Measurements from ENCODE around the gene THEMIS. TPM values are rescaled to one million over a fixed set of nuclear protein-coding genes. Genes with fewer than 3 reads are reported as not detected.

Gene THEMIS
- total RNA-seq, 1 donor from 2014 or later = 0.07 TPM

- Histone ChIP-seq H2AFZ (ENCODE audit: low read depth, low read length) (no peak overlapping the region), H3K4me3 (ENCODE audit: insufficient read depth, low read depth, low read length) (no peak overlapping the region), H3K79me2 (ENCODE audit: insufficient read depth, low read length) (no peaks in the 10 kb centered on the region), H3K27me3 (ENCODE audit: insufficient read depth, low read length) (no peaks in the 10 kb centered on the region), H3K9me3 (ENCODE audit: insufficient read depth, low read depth, low read length) (no peaks in the 10 kb centered on the region), H3K27ac (ENCODE audit: low read depth, low read length) (no peak overlapping the region), H3K9ac (ENCODE audit: low read length) (no peak overlapping the region), H3K4me1 (ENCODE audit: insufficient read depth, low read length) (no peaks in the 10 kb centered on the region), H4K20me1 (ENCODE audit: insufficient read depth, low read length) (no peaks in the 10 kb centered on the region), H3K36me3 (ENCODE audit: insufficient read depth, low read length) (no peaks in the 10 kb centered on the region), H3K4me2 (ENCODE audit: low read length) (no peak overlapping the region)
- Mint-ChIP-seq H3K27me3 (ENCODE audit: low read depth, unreplicated experiment) (no peaks in the 10 kb centered on the region), H3K4me1 (ENCODE audit: low read depth, unreplicated experiment) (no peaks in the 10 kb centered on the region), H3K27ac (ENCODE audit: unreplicated experiment) (no peak overlapping the region), H3K36me3 (ENCODE audit: low read depth, unreplicated experiment) (no peaks in the 10 kb centered on the region), H3K9me3 (ENCODE audit: unreplicated experiment) (no peaks in the 10 kb centered on the region), H3K4me3 (ENCODE audit: unreplicated experiment) (no peak overlapping the region)
- DNase-seq (ENCODE audit: low read depth) (no peak), FAIRE-seq (no peak)
- TF ChIP-seq CTCF (IDR thresholded peaks at IDR 0.05; ENCODE audit: insufficient read depth, low read depth, low read length) = no peak
- TF ChIP-seq EZH2 (IDR thresholded peaks at IDR 0.05; ENCODE audit: insufficient read depth, low read length) = no peak
Measured at GRCh38 chr6:127792616-127793015, 108.2 kb downstream of the THEMIS start.

GRCh38 chr6:127791779-127792528 lies 108.9 kb downstream of the THEMIS start:
- H3K27me3 Mint-ChIP-seq (ENCODE audit: low read depth, unreplicated experiment) = no peaks in the 10 kb centered on the region
- Histone ChIP-seq H4K20me1 (ENCODE audit: insufficient read depth, low read length) (no peaks in the 10 kb centered on the region), H3K9ac (ENCODE audit: low read length) (no peak overlapping the region), H3K9me3 (ENCODE audit: insufficient read depth, low read depth, low read length) (no peaks in the 10 kb centered on the region), H3K27ac (ENCODE audit: low read depth, low read length) (no peak overlapping the region), H3K36me3 (ENCODE audit: insufficient read depth, low read length) (no peaks in the 10 kb centered on the region), H3K27me3 (ENCODE audit: insufficient read depth, low read length) (no peaks in the 10 kb centered on the region), H2AFZ (ENCODE audit: low read depth, low read length) (no peak overlapping the region), H3K4me3 (ENCODE audit: insufficient read depth, low read depth, low read length) (no peak overlapping the region), H3K4me2 (ENCODE audit: low read length) (no peak overlapping the region), H3K79me2 (ENCODE audit: insufficient read depth, low read length) (no peaks in the 10 kb centered on the region), H3K4me1 (ENCODE audit: insufficient read depth, low read length) (no peaks in the 10 kb centered on the region)
- no peaks in the 10 kb centered on the region for H3K9me3 Mint-ChIP-seq (ENCODE audit: unreplicated experiment)
- no peaks in the 10 kb centered on the region for H3K36me3 Mint-ChIP-seq (ENCODE audit: low read depth, unreplicated experiment)
- no peak overlapping the region for H3K27ac Mint-ChIP-seq (ENCODE audit: unreplicated experiment)
- H3K4me3 Mint-ChIP-seq (ENCODE audit: unreplicated experiment) = no peak overlapping the region
- FAIRE-seq (no peak), DNase-seq (ENCODE audit: low read depth) (no peak)
- no peaks in the 10 kb centered on the region for H3K4me1 Mint-ChIP-seq (ENCODE audit: low read depth, unreplicated experiment)
- TF ChIP-seq EZH2 (IDR thresholded peaks at IDR 0.05; ENCODE audit: insufficient read depth, low read length) = no peak
- TF ChIP-seq CTCF (IDR thresholded peaks at IDR 0.05; ENCODE audit: insufficient read depth, low read depth, low read length) = no peak

- no peaks in the 10 kb centered on the region for H3K27me3 ChIP-seq (ENCODE audit: insufficient read depth, low read length)
- H3K4me1 ChIP-seq (ENCODE audit: insufficient read depth, low read length) = no peaks in the 10 kb centered on the region
- no peaks in the 10 kb centered on the region for H3K9me3 ChIP-seq (ENCODE audit: insufficient read depth, low read depth, low read length)
- H3K4me3 Mint-ChIP-seq (ENCODE audit: unreplicated experiment) = no peak overlapping the region
- no peak overlapping the region for H3K27ac Mint-ChIP-seq (ENCODE audit: unreplicated experiment)
- no peaks in the 10 kb centered on the region for H3K36me3 ChIP-seq (ENCODE audit: insufficient read depth, low read length)
- no peaks in the 10 kb centered on the region for H3K79me2 ChIP-seq (ENCODE audit: insufficient read depth, low read length)
- no peak overlapping the region for H3K4me3 ChIP-seq (ENCODE audit: insufficient read depth, low read depth, low read length)
- no peak for TF ChIP-seq EZH2 (IDR thresholded peaks at IDR 0.05; ENCODE audit: insufficient read depth, low read length)
- TF ChIP-seq CTCF (IDR thresholded peaks at IDR 0.05; ENCODE audit: insufficient read depth, low read depth, low read length) = no peak
- no peak overlapping the region for H3K9ac ChIP-seq (ENCODE audit: low read length)
- no peaks in the 10 kb centered on the region for H4K20me1 ChIP-seq (ENCODE audit: insufficient read depth, low read length)
- no peak overlapping the region for H2AFZ ChIP-seq (ENCODE audit: low read depth, low read length)
- no peaks in the 10 kb centered on the region for H3K27me3 Mint-ChIP-seq (ENCODE audit: low read depth, unreplicated experiment)
- FAIRE-seq (no peak), DNase-seq (ENCODE audit: low read depth) (no peak)
- no peaks in the 10 kb centered on the region for H3K36me3 Mint-ChIP-seq (ENCODE audit: low read depth, unreplicated experiment)
- no peak overlapping the region for H3K27ac ChIP-seq (ENCODE audit: low read depth, low read length)
- H3K4me2 ChIP-seq (ENCODE audit: low read length) = no peak overlapping the region
- H3K9me3 Mint-ChIP-seq (ENCODE audit: unreplicated experiment) = no peaks in the 10 kb centered on the region
- H3K4me1 Mint-ChIP-seq (ENCODE audit: low read depth, unreplicated experiment) = no peaks in the 10 kb centered on the region
Measured at GRCh38 chr6:127790571-127790970, 110.3 kb downstream of the THEMIS start.

Data from astrocyte (in vitro differentiated cells and primary cell).